GM21717 (cell line): Measurements from ENCODE around the gene ANXA7.

ENCODE experiments used
- ATAC-seq: cut with Tn5 transposase; IDR thresholded peaks from one replicate; pipeline ENCODE4 v1.9.1; 2021; ENCODE audit warnings: mild to moderate bottlenecking, moderate library complexity; ENCODE audit not compliant: unreplicated experiment

Gene ANXA7

DNA sequence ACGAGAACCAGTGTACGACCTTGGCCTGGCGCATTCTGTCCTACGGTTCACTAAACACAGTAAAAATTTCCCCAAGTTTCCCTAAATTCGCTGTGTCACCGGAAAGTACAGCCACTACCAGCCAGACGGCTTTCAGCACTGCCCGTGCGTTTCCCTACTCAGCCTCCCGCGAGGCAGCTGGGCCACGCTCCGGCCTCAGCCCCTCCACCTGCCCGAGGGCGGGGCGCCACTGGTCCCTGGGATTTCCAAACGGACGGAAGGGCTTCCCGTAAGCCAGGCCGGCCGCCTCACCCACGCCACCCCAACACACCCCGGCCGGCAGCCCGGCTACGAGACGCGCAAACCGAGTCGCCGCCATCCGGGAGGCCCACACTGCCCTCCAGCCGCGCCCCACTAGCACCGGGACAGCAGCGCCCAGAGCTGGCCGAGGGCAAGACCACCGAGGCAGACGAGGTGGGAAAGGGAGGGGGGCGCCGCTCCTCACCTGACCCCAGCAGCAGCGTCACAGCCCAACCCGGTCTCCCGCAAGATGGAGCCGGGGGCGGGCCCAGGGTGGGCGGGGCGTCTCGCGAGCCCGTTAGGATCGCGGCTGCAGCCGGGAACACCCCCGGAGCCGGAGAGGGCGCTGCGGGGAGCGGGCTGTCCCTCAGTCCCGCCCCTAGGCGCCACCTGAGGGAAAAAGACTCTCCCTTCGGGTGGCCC is at the start of gene ANXA7:
Gene ANXA7 (minus strand): TSS at position 531 of the 702 bp plus-strand sequence. CDS start 13,202 bp downstream, outside the sequence.
- ATAC-seq, result peak; percentile 88

DNA sequence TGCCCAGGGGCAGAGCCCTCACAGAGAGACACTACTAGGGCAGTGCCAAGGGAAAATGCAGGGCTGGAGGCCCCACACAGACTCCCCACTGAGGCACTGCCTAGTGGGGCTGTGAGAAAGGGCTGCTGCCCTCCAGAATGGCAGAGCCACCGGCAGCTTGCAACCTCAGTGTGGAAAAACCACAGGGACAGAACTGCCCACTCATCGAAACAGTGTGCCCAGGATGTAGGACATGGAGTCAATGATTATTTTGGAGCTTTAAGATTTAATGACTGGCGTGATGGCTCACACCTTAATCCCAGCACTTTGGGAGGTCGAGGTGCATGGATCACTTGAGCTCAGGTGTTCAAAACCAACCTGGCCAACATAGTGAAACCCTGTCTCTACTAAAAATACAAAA is 47.0 kb upstream of the ANXA7 start:
- no peak for ATAC-seq

DNA sequence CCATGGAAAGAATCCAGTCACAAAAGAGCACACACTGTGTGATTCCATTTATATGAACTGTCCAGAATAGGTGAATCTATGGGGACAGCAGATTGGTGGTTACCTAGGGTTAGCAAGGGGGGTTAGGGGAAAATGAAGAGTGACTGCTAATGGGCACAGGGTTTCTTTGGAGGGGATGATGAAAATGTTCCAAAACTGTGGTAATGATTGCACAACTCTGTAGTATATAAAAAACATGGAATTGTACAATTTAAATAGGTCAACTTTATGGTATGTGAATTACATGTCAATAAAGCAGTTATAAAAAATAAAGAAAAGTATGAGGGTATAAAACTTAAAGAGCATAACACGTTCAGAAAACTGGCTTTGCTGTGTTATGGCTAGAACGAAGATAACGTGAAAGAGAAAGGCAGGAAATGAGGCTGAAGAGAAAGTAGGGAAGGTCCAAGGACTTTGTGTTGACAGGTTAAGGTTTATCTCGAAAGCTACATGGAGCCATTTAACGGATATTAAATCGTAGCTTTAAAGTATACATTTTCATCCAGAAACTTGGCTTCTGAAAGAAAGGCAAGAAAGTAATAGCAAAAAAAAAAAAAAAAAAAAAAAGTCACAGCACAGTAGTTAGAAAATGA is 45.9 kb upstream of the ANXA7 start:
- ATAC-seq, result no peak

DNA sequence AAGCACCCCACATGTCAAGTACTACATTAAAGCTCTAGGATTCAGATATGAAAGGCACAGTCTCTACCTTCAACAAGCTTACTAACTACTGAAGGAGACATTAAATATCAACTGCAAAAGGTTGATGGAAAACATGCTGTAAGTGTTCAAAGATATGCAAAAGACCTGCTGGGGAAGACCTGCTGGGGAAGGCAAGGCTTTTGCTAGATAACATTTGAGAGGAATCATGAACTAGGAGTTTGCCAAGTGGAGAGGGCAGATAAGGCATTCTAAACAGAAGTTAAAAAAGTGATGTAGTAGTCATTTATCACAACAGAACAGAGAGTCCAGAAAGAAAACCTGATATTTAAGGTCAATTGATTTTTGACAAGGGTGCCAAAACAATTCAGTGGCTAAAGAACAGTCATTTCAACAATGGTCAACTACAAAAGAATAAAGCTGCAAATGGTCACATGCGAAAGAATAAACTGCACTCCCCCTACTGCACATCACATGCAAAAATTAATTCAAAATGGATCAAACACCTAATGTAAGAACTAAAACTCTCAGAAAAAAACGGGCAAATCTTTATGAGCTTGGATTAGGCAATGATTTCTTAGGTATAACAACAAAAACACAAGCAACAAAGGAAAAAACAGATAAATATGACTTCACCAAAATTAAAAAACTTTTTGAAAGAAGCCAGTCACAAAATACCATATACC is 42.5 kb upstream of the ANXA7 start:
- ATAC-seq, result no peak

DNA sequence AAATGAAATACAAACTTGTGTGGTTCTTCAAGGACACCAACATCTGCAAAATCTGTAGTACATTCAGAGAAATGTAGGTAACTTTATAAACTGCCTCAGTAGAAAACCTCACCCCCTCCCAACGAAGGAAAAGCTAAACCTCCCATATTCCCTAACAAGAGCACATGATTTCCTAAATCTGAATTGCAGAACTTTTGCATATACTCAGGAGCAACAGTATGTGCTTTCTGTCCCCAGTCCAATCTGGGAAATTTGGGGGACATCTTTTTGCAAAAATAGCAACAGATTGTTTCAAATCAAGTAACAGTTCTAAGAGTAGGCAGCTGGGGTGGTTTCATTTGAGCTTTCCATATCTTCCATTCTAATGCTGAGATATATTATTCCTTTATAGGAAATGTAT is 35.3 kb upstream of the ANXA7 start:
- ATAC-seq, result no peak

DNA sequence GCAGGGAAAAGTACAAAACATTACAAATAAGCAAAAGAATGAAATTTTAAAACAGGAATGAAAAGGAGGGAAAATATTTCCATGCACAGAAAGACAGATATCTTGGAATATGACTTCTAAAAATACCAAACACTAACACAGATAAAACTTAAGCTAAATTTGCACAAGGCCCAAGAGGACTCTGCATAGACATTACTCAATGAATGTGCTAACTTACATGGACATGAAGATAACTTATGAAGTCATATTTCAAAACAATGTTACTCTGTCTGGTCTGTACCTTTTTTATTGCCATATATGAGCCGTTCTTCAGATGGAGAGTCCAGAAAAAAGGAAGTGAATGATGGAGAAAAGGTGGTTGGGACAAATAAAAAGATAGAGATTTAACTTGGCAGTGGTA is 34.5 kb upstream of the ANXA7 start:
- ATAC-seq, result no peak

DNA sequence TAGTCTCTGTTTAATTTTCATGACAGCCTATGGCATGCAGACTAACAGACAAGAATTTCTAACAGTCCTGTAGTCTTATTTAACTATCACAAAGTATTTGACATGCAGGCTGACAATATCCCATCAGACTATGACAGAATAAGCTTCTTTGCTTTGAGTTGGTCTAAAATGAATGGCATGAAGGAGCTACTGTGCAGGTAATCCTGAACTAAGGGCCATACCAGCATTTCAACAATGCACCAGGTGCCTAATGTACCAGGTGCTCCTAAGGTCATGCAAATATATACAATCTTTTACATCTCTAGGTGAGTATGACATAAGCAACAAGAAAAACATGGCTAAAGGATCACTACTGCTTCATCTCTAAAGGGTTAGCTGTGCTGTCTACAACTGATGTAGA is 33.1 kb upstream of the ANXA7 start:
- no peak for ATAC-seq

DNA sequence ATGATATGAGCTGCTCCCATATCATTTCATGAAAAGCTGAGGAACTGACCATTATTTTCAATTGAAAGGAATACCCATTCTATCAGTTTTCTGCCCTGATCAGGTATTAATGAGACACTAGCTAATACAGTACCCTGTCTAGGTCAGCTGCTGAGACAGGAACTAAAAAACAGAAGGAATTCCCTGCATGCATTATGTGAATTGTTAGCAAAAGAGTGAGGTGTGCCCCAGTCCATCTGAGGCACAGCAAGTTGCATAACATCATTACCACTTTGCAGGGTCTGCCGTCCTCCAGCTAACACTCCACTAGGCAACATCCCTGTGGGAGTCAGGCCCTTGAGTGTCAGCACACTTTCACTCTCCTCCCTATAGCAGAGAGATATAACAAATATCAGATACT is 30.6 kb upstream of the ANXA7 start:
- no peak for ATAC-seq

DNA sequence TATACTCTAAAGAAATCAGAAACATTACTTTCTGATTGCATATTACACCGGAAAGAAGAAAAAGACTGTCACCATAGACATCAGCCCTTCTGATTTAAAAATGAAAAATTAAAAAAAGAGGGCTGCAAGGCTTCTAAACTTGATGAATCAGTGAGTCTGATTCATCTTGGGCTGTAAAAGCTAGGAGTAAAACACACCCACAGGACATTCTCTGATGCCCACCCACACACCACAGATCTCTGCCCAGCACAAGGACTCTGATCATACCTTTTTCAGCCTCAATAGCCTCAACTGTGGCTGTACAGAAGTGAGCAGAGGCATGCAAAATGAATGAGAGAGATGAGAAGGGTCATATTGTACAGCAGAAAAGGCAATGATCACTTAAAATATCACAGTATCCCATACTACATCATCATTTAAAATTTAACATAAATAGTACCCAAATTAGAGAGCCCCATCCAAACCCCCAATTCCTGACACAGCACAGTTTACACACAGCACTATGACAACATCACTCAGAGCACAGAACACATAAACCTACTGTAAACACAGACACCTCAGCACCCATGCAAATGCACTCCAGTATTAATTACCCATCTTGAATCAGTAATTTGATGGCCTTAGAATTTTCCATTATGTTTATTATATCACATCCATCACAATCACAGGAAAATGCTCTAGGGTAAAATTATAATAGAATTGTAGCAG is 25.9 kb upstream of the ANXA7 start:
- ATAC-seq, result no peak

DNA sequence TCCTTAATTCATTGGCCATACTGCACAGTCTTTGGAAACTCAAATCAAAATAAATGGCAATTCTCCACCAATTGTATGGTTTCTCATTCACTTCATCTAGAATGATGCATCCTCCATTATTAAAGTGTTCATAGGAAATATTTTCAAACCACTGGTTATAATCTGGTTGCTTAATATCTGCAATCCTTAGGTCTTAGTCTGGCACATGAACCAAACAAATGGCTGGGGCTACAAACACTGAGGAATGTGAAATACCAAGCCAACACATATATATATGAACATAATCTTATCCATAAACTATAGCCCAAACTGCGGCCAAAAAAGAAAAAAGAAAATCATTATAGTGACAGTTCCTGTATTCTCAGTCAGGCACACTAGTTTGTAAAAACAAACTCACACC is 25.2 kb upstream of the ANXA7 start:
- ATAC-seq, result no peak

DNA sequence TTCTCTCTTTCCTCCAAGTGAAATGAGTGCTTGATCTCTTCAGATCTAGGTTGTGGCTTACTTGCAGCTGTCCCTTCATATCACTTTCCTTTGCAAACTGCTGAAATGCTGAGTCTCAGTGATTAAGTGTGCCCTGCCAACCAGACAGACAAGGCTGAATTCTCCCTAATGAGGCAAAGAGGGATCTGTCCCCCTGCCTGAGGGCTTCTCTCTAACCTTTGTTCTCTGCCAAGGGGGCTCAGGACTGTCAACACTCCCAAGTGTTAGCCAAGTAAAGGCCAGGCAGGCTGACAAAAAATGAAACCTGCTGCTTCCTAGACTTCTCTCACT is 19.6 kb upstream of the ANXA7 start, which contains the start of gene MSS51:
Gene MSS51 (minus strand): TSS at position 24 of the 330 bp plus-strand sequence. CDS start 5,277 bp downstream, outside the sequence.
- no peak for ATAC-seq

DNA sequence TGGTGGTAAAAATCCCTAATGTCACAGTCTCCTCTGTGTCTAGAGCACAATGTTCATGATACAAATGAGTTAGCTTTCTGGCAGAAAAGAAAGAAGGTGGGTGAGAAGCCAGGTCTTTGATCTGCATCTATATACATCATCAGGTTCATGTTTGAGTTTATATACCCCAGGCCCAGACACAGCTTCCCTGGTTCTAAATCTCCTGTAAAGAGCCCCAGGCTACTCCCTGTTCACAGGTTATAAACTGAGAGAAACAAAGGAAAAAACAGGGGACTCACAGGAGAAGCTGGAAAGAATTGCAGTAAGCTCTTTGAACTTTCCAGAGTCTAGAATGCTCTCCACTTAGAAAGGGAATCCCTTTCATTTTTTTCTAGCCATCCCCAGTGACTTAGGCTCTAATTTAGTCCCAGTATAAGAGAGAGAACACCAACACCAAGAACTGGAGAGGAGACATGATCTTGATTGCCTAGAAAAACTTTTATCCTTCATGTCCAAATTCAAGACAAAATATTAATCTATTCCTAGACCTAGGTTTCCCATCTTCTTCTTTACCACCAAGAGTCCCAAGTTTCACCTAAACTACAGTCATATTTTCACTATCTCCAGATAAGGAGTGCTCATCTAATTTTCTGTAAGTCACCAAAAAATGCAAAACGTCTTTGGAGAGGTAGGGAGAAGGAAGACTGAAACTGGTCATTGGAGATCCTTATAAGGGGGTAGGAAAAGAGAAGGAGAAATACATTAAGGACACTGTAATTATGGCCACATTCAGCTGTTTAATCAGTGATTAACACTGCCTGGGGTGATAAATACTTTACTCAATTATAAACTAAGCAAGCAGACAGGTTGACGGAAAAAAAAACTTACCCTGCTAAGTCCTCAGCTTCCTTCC is 19.0 kb upstream of the ANXA7 start:
- no peak for ATAC-seq

DNA sequence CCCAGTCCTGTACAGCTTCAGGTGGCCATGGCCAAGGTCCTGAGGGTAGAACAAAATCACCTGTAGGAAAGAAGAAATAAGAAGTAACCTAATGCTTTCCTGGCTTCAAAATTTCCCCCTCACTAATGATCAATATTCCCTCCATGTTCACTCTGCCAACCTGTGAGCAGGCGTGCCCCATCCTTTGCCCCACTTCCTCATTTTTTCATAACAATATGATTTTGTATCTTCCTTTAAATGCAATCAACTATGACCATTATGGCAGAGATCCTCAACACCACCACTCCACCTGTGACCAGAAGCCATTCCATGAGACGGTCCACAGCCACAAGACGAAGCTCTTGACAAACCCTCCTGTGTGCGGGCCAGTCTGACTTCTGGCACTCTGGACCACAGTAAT is 12.5 kb upstream of the ANXA7 start:
- no peak for ATAC-seq

DNA sequence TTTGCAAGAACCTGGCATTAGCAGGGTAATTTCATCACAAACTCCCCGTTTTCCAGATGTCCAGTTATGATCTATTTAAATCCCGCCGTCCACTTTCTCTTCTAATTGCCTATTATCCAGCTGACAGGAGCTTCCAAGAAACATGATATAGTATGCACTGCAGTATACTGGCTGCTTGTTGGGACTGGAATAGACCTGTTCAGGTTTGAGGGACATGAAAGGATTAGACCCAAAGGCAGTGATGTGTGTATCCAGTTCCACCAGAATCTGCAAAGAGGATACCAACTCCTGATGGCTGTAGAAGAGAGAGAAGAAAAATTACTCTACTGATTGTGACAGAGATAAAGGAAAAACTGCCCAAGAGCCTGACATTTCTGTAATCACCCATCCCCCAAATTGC is 10.6 kb upstream of the ANXA7 start:
- no peak for ATAC-seq

DNA sequence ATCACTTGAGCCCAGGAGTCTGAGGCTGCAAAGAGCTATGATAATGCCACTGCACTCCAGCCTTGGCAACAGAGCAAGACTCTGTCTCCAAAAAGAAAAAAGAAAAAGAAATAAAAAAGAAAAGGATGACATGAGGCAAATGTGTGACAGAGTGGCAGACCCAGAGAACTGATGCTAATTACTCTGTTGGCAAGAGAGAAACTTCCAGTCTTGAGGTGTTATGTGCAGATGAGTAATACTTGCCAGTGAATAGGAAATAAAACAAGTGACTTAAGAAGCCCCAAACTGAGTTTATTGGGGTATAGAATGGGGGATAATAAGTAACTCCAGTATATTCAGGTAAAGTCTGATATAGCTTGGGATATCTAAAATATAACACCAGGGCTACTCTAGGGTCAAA is 9.5 kb upstream of the ANXA7 start:
- ATAC-seq, result no peak

DNA sequence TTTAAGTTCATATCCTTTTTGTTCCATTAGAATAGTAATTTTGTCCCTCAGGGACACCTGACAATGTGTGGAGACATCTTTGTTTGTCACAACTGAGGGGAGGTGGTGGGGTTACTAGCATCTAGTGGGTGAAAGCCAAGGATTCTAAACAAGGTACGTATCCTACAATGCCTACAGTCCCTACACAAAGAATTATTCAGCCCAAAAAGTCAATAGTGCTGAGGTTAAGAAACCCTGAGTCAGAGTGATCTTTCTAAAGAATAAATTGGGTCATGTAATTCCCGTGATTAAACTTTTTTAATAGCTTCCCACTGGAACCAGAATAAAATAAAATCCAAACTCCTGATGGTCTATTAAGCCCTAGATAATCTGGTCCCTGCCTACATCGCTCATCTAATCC is 2.7 kb upstream of the ANXA7 start:
- ATAC-seq, result no peak

DNA sequence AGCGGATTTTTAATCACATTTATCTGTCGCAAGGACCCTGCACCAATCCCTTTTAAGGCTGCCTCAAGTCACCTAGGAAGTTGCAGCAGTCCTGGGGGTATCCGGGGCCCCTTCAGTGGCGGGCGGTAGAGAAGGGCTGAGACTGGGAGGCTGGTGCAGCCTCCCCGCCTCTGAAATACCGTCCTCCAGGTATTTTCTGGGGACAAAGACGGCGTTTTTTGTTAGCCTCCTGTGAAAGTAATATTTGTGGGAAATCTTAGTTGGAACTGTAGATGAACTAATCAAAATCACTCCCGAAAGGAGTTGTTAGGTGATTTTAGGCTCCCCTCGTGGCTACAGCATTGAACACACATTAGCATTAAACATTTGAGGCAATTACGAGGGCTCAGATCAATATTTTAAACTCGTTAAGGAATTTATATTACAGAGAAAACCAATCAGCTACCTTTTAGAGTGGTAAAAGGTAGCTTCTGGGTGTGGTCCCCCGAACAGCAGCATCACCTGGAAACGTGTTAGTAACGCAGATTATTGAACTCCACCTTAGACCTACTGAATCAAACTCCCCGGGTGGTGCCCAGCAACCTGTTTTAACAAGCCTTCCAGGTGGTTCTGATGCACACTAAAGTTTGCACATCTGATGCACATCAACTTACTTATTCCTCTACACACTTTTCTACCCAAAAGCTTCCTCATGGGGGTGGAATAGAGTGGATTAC is 530 bp upstream of the ANXA7 start:
- peak; percentile 27 for ATAC-seq

DNA sequence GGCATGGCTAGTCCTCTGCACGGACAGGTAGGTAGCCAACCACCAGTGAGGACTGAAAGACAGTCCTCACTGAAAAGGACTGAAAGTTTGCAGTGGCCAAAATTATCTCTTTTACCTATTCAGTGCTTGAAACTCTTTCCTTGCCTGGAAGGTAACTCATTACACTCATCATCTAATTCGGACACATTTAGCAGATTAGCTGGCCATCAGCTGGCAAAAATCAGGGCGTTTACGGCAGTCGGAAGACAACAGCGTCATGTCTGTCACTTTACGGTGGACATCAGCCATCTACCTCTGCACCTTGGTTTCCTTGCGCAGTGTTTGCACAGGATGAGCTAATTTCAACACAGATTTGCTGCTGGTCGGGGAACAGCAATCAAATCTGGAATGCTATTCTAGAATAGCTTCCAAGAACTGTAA is 740 bp downstream of the ANXA7 start:
- peak; percentile 27 for ATAC-seq

DNA sequence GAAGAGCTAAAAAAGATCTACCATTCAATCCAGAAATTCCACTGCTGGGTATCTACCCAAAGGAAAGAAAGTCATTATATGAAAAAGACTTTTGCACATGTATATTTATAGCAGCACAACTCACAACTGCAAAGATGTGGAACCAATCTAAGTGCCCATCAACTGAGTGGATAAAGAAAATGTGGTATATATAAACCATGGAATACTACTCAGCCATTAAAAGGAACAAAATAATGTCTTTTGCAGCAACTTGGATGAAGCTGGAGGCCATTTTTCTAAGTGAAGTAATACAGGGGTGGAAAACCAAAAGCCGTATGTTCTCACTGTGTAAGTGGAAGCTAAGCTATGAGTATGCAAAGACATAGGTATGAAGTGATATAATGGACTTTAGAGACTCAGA is 3.0 kb downstream of the ANXA7 start:
- ATAC-seq, result no peak

DNA sequence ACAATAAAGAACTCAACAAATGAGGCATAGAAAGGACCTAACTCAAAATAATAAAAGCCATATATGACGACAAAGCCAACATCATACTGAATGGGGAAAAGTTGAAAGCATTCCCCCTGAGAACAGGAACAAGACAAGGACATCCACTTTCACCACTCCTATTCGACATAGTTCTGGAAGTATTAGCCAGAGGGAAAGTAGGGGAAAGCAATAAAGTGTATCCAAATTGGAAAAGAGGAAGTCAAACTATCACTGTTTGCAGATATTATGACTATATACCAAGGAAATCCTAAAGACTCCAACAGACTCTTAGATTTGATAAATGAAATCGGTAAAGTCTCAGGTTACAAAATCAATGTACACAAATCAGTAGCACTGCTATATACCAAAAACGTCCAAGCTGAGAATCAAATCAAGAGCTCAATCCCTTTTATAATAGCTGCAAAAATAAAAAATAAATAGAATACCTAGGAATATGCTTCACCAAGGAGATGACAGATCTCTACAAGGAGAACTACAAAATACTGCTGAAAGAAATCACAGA is 4.8 kb downstream of the ANXA7 start:
- no peak for ATAC-seq
